ENCODE results near the gene COMT.

- TF ChIP-seq POLR2A (IDR thresholded peaks at IDR 0.05; ENCODE audit: low read depth, low read length) (no peak), POLR2AphosphoS5 (IDR thresholded peaks at IDR 0.05; ENCODE audit: low read depth, low read length) (no peak), TAF1 (IDR thresholded peaks at IDR 0.05; ENCODE audit: borderline replicate concordance, low read depth, low read length) (no peak)
These were observed 51.4 kb downstream of the COMT start for GRCh38 chr22:19992921-19993355.

All from GM12892 (cell line).